GM19452 (cell line): ENCODE data around the gene SLC2A8.

Experiments used
- ATAC-seq: cut with Tn5 transposase; IDR thresholded peaks from one replicate; pipeline ENCODE4 v1.9.1; 2021; ENCODE audit not compliant: unreplicated experiment

The SLC2A8 gene

GRCh38 chr9:127370672-127371648, 26.0 kb upstream of the SLC2A8 start:
- no peak for ATAC-seq

GRCh38 chr9:127380479-127380878, 16.5 kb upstream of the SLC2A8 start:
- no peak for ATAC-seq

- ATAC-seq = no peak
Observed at GRCh38 chr9:127382541-127382940, 14.4 kb upstream of the SLC2A8 start.

GRCh38 chr9:127384016-127384730, 12.8 kb upstream of the SLC2A8 start:
- no peak for ATAC-seq

- ATAC-seq = no peak
Observed at GRCh38 chr9:127384901-127385300, 12.1 kb upstream of the SLC2A8 start.

GRCh38 chr9:127386249-127386648, 10.7 kb upstream of the SLC2A8 start:
- ATAC-seq = no peak

- no peak for ATAC-seq
Observed at GRCh38 chr9:127386981-127387380, 10.0 kb upstream of the SLC2A8 start.

- ATAC-seq = peak; percentile 71
Observed at GRCh38 chr9:127388037-127388855, 8.7 kb upstream of the SLC2A8 start.

GRCh38 chr9:127388856-127389238, 8.1 kb upstream of the SLC2A8 start:
- ATAC-seq = no peak

- ATAC-seq = no peak
Observed at GRCh38 chr9:127389381-127390247, 7.4 kb upstream of the SLC2A8 start.

GRCh38 chr9:127390248-127390545, 6.8 kb upstream of the SLC2A8 start:
- no peak for ATAC-seq

GRCh38 chr9:127390563-127390962, 6.4 kb upstream of the SLC2A8 start:
- ATAC-seq = no peak

GRCh38 chr9:127392166-127392565, 4.8 kb upstream of the SLC2A8 start:
- ATAC-seq = no peak

GRCh38 chr9:127392976-127393375, 4.0 kb upstream of the SLC2A8 start:
- ATAC-seq = no peak

GRCh38 chr9:127393645-127394044, 3.3 kb upstream of the SLC2A8 start:
- no peak for ATAC-seq

- no peak for ATAC-seq
Observed at GRCh38 chr9:127395497-127396252, 1.3 kb upstream of the SLC2A8 start.

GRCh38 chr9:127396253-127396807, 639 bp upstream of the SLC2A8 start:
- ATAC-seq = no peak

GRCh38 chr9:127397646-127398274, 791 bp downstream of the SLC2A8 start:
- ATAC-seq = no peak

GRCh38 chr9:127398275-127398647, 1.3 kb downstream of the SLC2A8 start:
- ATAC-seq = no peak
